Adrenal gland (tissue), 5 donors: ENCODE data around the gene MAP7D1.

Experiments used
- POLR2A ChIP-seq, 2 donors: fragments of 450-650 bp; IDR thresholded peaks; one replicate each; pipeline ENCODE4 v1.6.1; 2017; ENCODE audit warnings: antibody characterized with exemption in 2 of 2, mild to moderate bottlenecking in 2 of 2, moderate library complexity in 1 of 2
- TF ChIP-seq, protein P1 (sequence below), 6 experiments: fragments of 450-650 bp in 4 of 6; fragments of 200-600 bp in 2 of 6; sonication (generic) in 1 of 6; IDR thresholded peaks; 1 replicate in 5 of 6; 2 replicates in 1 of 6; pipeline versions ENCODE4 v1.5.1 to v1.8.0; 2016 to 2021; ENCODE audit warnings: antibody characterized with exemption in 6 of 6, mild to moderate bottlenecking in 2 of 6, moderate library complexity in 1 of 6
- donor health status: DM: no; HTN: no; CAD: no.

DNA sequence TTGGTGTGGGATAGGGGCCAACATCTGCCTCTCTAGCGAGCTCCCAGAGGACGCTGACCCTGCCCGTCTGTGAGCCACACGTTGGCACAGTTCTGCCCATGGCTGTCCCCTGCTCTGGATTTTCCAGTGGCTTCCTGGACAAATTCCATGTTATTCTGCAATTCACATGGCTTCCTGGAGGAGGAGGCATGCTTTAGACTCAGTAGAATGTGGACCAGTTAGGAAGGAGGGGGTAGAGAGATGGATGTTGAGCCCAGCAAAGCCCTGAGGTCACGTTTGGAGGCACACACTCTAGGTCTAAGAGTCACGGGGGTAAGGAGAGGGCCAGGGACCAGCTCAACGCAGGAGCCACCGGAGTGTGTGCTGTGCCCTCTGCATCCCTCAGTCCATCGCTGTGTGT is 43.1 kb upstream of the MAP7D1 start:
- TF ChIP-seq, protein P1, sequence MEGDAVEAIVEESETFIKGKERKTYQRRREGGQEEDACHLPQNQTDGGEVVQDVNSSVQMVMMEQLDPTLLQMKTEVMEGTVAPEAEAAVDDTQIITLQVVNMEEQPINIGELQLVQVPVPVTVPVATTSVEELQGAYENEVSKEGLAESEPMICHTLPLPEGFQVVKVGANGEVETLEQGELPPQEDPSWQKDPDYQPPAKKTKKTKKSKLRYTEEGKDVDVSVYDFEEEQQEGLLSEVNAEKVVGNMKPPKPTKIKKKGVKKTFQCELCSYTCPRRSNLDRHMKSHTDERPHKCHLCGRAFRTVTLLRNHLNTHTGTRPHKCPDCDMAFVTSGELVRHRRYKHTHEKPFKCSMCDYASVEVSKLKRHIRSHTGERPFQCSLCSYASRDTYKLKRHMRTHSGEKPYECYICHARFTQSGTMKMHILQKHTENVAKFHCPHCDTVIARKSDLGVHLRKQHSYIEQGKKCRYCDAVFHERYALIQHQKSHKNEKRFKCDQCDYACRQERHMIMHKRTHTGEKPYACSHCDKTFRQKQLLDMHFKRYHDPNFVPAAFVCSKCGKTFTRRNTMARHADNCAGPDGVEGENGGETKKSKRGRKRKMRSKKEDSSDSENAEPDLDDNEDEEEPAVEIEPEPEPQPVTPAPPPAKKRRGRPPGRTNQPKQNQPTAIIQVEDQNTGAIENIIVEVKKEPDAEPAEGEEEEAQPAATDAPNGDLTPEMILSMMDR (IDR thresholded peaks at IDR 0.05): no peak
- TF ChIP-seq POLR2A (IDR thresholded peaks at IDR 0.05): no peak
